HepG2 (cell line): ENCODE measurements around the gene PALM3. TPM values are rescaled to one million over a fixed set of nuclear protein-coding genes. Genes with fewer than 3 reads are reported as not detected.

ENCODE experiments used
- ATAC-seq: fragments of 200-7000 bp; cut with Tn5 transposase; 3 replicates; pipeline ENCODE4 v1.9.1; 2020; ENCODE audit warnings: mild to moderate bottlenecking, moderate library complexity
- BruUV-seq: library from RNA; stranded (reverse); fragments of 400-500 nt; replicated peaks from 2 replicates; lab custom pipeline; 2021; lab: Mats Ljungman, UMichigan
- CTCF ChIA-PET: fragments of 300-600 bp; formaldehyde crosslinking; extraction: SDS; loops from one replicate; lab custom pipeline; 2021; ENCODE audit warnings: low total read pairs, inconsistent platforms, low intra/inter-chr PET ratio; lab: Yijun Ruan, JAX
- POLR2A ChIA-PET: fragments of 350-600 bp; sonication (Branson Sonifier 250); formaldehyde crosslinking; loops from one replicate; lab custom pipeline; 2020; ENCODE audit warnings: antibody characterized with exemption, inconsistent platforms; lab: Yijun Ruan, JAX
- DNase-seq: peaks from one replicate; pipeline ENCODE4 v3.0.0-alpha.2; 2015; ENCODE audit warnings: low spot score
- FAIRE-seq: peaks from 3 replicates; lab custom pipeline; 2011; peaks lifted over from hg19 to GRCh38; lab: Jason Lieb, UNC
- H2AFZ ChIP-seq: one replicate; pipeline ENCODE4 v1.6.1; 2011; ENCODE audit warnings: low read length, inconsistent platforms
- H3K27ac ChIP-seq: fragments of 300-600 bp; 3 replicates; pipeline ENCODE4 v1.8.0; 2011; ENCODE audit warnings: mixed run types, mild to moderate bottlenecking, mixed read lengths, low read length, inconsistent platforms; ENCODE audit not compliant: insufficient read depth; ENCODE audit errors: extremely low read length
- H3K27me3 ChIP-seq, 2 experiments: fragments of 200-600 bp in 1 of 2; 2 replicates in 1 of 2; 3 replicates in 1 of 2; pipeline versions ENCODE4 v1.6.0 to v1.8.0; 2011; ENCODE audit warnings: low read length in 2 of 2, mild to moderate bottlenecking in 2 of 2, moderate library complexity in 2 of 2, inconsistent platforms in 1 of 2; ENCODE audit not compliant: insufficient read depth in 2 of 2, control insufficient read depth in 1 of 2
- H3K36me3 ChIP-seq, 2 experiments: fragments of 200-600 bp in 1 of 2; replicated peaks in 1 of 2; 2 replicates in 1 of 2; 3 replicates in 1 of 2; pipeline versions ENCODE4 v1.5.1 to v1.8.0; 2011; ENCODE audit warnings: low read length in 2 of 2, inconsistent platforms in 1 of 2; ENCODE audit not compliant: insufficient read depth in 2 of 2, control insufficient read depth in 1 of 2
- H3K4me1 ChIP-seq: 2 replicates; pipeline ENCODE4 v1.5.1; 2012; ENCODE audit warnings: low read length, inconsistent platforms; ENCODE audit not compliant: insufficient read depth
- H3K4me2 ChIP-seq: 2 replicates; pipeline ENCODE4 v1.6.0; 2011; ENCODE audit warnings: low read depth, low read length, inconsistent platforms
- H3K4me3 ChIP-seq, 3 experiments: fragments of 200-600 bp in 1 of 3; sonication (generic), shearing (Covaris generic) in 1 of 3; replicated peaks in 1 of 3; 2 replicates each; pipeline ENCODE4 v1.5.1; 2011 to 2016; ENCODE audit warnings: low read length in 3 of 3, inconsistent platforms in 2 of 3, low read depth in 2 of 3, mild to moderate bottlenecking in 2 of 3, control low read depth in 1 of 3, mixed read lengths in 1 of 3; ENCODE audit not compliant: insufficient read depth in 1 of 3
- H3K79me2 ChIP-seq: one replicate; pipeline ENCODE4 v1.6.1; 2011; ENCODE audit warnings: low read length, inconsistent platforms; ENCODE audit not compliant: insufficient read depth
- H3K9ac ChIP-seq: 2 replicates; pipeline ENCODE4 v1.6.0; 2011; ENCODE audit warnings: mild to moderate bottlenecking, low read depth, low read length, inconsistent platforms; ENCODE audit not compliant: insufficient read depth
- H3K9me3 ChIP-seq: 2 replicates; pipeline ENCODE4 v1.5.1; 2012; ENCODE audit warnings: mild to moderate bottlenecking, low read length
- H4K20me1 ChIP-seq: 2 replicates; pipeline ENCODE4 v1.6.0; 2011; ENCODE audit warnings: inconsistent platforms, mild to moderate bottlenecking, low read length, moderate library complexity; ENCODE audit not compliant: insufficient read depth
- AGO2 ChIP-seq: fragments of 200-400 bp; formaldehyde crosslinking; optimal IDR thresholded peaks from 2 replicates; pipeline ENCODE3; 2017; ENCODE audit warnings: mild to moderate bottlenecking, low read depth, low read length, moderate library complexity
- ZNF12 ChIP-seq: sonication (generic); formaldehyde crosslinking; IDR thresholded peaks from 2 replicates; pipeline ENCODE4 v1.5.0; 2020; ENCODE audit warnings: missing genetic modification reagents
- ZNF333 ChIP-seq: sonication (generic); formaldehyde crosslinking; IDR thresholded peaks from 2 replicates; pipeline ENCODE4 v1.4.0; 2020; ENCODE audit warnings: mild to moderate bottlenecking, missing genetic modification reagents, borderline replicate concordance
- ZNF510 ChIP-seq: sonication (generic); formaldehyde crosslinking; IDR thresholded peaks from 2 replicates; pipeline ENCODE4 v1.4.0; 2020; ENCODE audit warnings: low read depth, mild to moderate bottlenecking, missing genetic modification reagents
- WGBS: methylation state at CpG from one replicate; pipeline ENCODE4 v1.1.6; 2017; ENCODE audit warnings: low lambda C conversion rate; 5-methylcytosine and 5-hydroxymethylcytosine counted together
- in situ Hi-C: cut with HindIII; loops from 2 replicates; pipeline ENCODE4 v1.10.0; 2017; ENCODE audit warnings: low pct_unique_long_range_greater_than_20kb; ENCODE audit not compliant: extremely low pct_ligation_motif_present
- intact Hi-C: fragments of 100-400 bp; cut with micrococcal nuclease; formaldehyde crosslinking; loops from one replicate; pipeline ENCODE4 v1.10.0; 2022; ENCODE audit not compliant: unreplicated experiment
- polyA plus RNA-seq, 8 experiments: library from polyadenylated mRNA; depleted of rRNA in 3 of 8; stranded (reverse) in 7 of 8; unstranded in 1 of 8; fragments of >200 nt; fragmentation: Illumina TruSeq in 4 of 8; extraction: Trizol in 4 of 8; gene quantifications; 2 replicates each; pipeline versions ENCODE4 v1.2.1 to v1.2.3, GENCODE V29; 2011 to 2016; ENCODE audit warnings: low read depth in 4 of 8, missing spikeins in 1 of 8, mixed read lengths in 1 of 8; ENCODE audit not compliant: insufficient read depth in 1 of 8
- total RNA-seq, 5 experiments: library from RNA; depleted of rRNA; stranded (reverse); fragments of >200 nt; fragmentation: Illumina TruSeq; extraction: Trizol; gene quantifications; 2 replicates each; pipeline ENCODE4 v1.2.3, GENCODE V29; 2016; ENCODE audit warnings: low read depth in 1 of 5

PALM3 gene
- total and polyA plus RNA-seq, 2 of the 13 experiments (the other 11 are each of a cell fraction or from before 2014, with no cell fraction given): 0.79 to 2.4 TPM

- in situ Hi-C loops: loop anchor here (25.0 kb wide), 1 partner anchor 291 kb away; the partner anchor contains the start of genes C19orf53 and MRI1
- FAIRE-seq (no peak), ATAC-seq (no peak), DNase-seq (no peak)
- no peaks in the 10 kb centered on the region for H3K36me3 ChIP-seq
- no peak overlapping the region for H3K9ac ChIP-seq
- no peaks in the 10 kb centered on the region for H3K4me1 ChIP-seq
- no peaks in the 10 kb centered on the region for H3K79me2 ChIP-seq
- H3K27me3 ChIP-seq: no peaks in the 10 kb centered on the region
- H3K4me2 ChIP-seq: no peak overlapping the region
- H3K27ac ChIP-seq: no peak overlapping the region
- TF ChIP-seq ZNF333 (CRISPR knock-in tag): no peak
- TF ChIP-seq AGO2: peak; percentile 53
- BruUV-seq: no TSS peak
- intact Hi-C loops: no loop called here
- no peaks in the 10 kb centered on the region for H4K20me1 ChIP-seq
- H3K4me3 ChIP-seq: no peak overlapping the region
- no peak overlapping the region for H2AFZ ChIP-seq
- 72% methylated on average over 7 of the region's 11 CpGs for WGBS
- ChIA-PET POLR2A (interaction anchor here (1.1 kb wide), 1 partner anchor 18 kb away, joined by 3 read pairs; no protein-coding TSS in a partner anchor), CTCF (no interaction called here)
- H3K9me3 ChIP-seq: peaks cover under 1% of the 10 kb centered on the region; the same call in 1 of the 2 replicates
These were observed 8.4 kb downstream of the PALM3 start for GRCh38 chr19:14053500-14053899.

DNA sequence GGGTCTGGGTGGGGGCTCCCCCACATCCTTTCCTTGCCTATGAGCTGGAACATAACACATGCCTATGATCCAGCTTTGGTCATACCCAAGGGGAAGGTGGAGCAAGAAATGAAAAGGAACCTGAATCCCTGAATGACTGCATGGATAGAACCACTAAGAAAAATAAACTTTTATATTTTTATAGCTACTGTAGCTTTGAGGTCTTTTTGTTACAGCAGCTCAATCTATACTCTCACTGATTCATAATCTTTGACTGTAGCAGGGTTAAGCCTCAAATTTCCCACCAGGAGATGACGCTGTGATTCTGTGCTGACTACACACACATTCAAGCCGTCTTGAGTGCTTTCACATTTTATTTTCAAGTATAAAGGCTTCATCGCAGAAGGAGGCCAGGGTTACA, 8.8 kb downstream of the PALM3 start:
- no TSS peak for BruUV-seq
- no peak for TF ChIP-seq ZNF510 (CRISPR knock-in tag)
- TF ChIP-seq ZNF12 (CRISPR knock-in tag): peak; percentile 97
- no peaks in the 10 kb centered on the region for H3K4me1 ChIP-seq
- H2AFZ ChIP-seq: no peak overlapping the region
- DNase-seq (no peak), FAIRE-seq (no peak), ATAC-seq (no peak)
- H3K27me3 ChIP-seq: no peaks in the 10 kb centered on the region
- CTCF ChIA-PET: no interaction called here
- peaks cover 4% of the 10 kb centered on the region for H3K9me3 ChIP-seq
- H3K4me2 ChIP-seq: no peak overlapping the region
- no peaks in the 10 kb centered on the region for H3K36me3 ChIP-seq
- H3K27ac ChIP-seq: no peak overlapping the region
- no peak overlapping the region for H3K4me3 ChIP-seq
- in situ Hi-C loops (loop anchor here (25.0 kb wide), 1 partner anchor 291 kb away; the partner anchor contains the start of genes C19orf53 and MRI1), intact Hi-C loops (no loop called here)
- no peak overlapping the region for H3K9ac ChIP-seq
- WGBS: 81% methylated on average over 3 of the region's 3 CpGs
- no peaks in the 10 kb centered on the region for H4K20me1 ChIP-seq
- POLR2A ChIA-PET: interaction anchor here (1.1 kb wide), 1 partner anchor 18 kb away, joined by 3 read pairs; no protein-coding TSS in a partner anchor
- H3K79me2 ChIP-seq: no peaks in the 10 kb centered on the region
